Measurements from ENCODE around the gene HARBI1. TPM values are rescaled to one million over a fixed set of nuclear protein-coding genes. Genes with fewer than 3 reads are reported as not detected.

HARBI1 gene
- total and polyA plus RNA-seq, 5 experiments from 2014 or later: 5.5 to 9.4 (median 7.7) TPM

- no peaks in the 10 kb centered on the region for H3K9me3 Mint-ChIP-seq
- peaks cover 0 to 91% (median 17%) of the 10 kb centered on the region in 3 donors for H3K36me3 Mint-ChIP-seq
- H3K27me3 Mint-ChIP-seq: no peaks in the 10 kb centered on the region
- no peak overlapping the region for H3K4me3 Mint-ChIP-seq
- H3K4me1 Mint-ChIP-seq: no peaks in the 10 kb centered on the region
- H3K27ac Mint-ChIP-seq: peak overlapping the region in 2 of 10 donors; percentile 53 to 60
- no peak for ATAC-seq
- DNase-seq: no peak
- POLR2A ChIA-PET: interaction anchor here (1.2 kb wide), 1 partner anchor 23 kb away, joined by 3 read pairs; no protein-coding TSS in a partner anchor
Observed at GRCh38 chr11:46649180-46649738, 32.2 kb upstream of the HARBI1 start.

DNA sequence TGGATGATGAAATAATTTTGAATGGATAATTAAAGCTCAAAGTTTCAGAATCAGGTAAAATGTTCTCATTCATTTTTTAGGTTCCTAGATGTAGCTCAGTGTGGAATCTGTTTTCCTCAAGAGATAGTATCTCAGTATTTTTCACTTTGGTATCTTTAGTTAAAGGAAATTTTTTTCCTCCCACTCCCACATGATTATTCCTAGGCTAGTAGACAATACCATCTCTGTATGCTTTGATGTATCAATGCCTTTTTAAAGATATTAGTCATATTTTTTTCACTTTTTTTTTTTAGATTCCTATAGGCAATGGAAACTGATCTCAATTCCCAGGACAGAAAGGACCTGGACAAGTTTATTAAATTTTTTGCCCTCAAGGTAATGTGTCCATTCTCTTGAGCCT lies 27.0 kb upstream of the HARBI1 start:
- Mint-ChIP-seq H3K4me1 (peaks cover 10 to 28% (median 23%) of the 10 kb centered on the region in 4 donors), H3K27ac (peak overlapping the region in 1 of 10 donors; percentile 55), H3K4me3 (no peak overlapping the region), H3K36me3 (peaks cover 6 to 84% (median 34%) of the 10 kb centered on the region in 3 donors), H3K9me3 (peaks cover 0 to 6% (median 0%) of the 10 kb centered on the region in 9 donors), H3K27me3 (no peaks in the 10 kb centered on the region)
- ATAC-seq (no peak), DNase-seq (no peak)
- POLR2A ChIA-PET: no interaction called here

GRCh38 chr11:46643531-46643930 lies 26.5 kb upstream of the HARBI1 start:
- H3K4me3 Mint-ChIP-seq: no peak overlapping the region
- H3K36me3 Mint-ChIP-seq: peaks cover 7 to 85% (median 37%) of the 10 kb centered on the region in 3 donors
- peaks cover 0 to 6% (median 0%) of the 10 kb centered on the region in 9 donors for H3K9me3 Mint-ChIP-seq
- H3K4me1 Mint-ChIP-seq: peaks cover 10 to 31% (median 23%) of the 10 kb centered on the region in 4 donors
- peak overlapping the region in 6 of 10 donors; percentile 17 to 89 (median 67) for H3K27ac Mint-ChIP-seq
- DNase-seq: no peak
- POLR2A ChIA-PET: interaction anchor here (1.8 kb wide), 1 partner anchor 57 kb away, joined by 5 read pairs; the partner anchor contains the start of genes ARHGAP1 and ZNF408
- H3K27me3 Mint-ChIP-seq: no peaks in the 10 kb centered on the region
- no peak for ATAC-seq

- Mint-ChIP-seq H3K27ac (peak overlapping the region; percentile 67 to 91 (median 84)), H3K9me3 (peaks cover 0 to 6% (median 0%) of the 10 kb centered on the region in 9 donors), H3K27me3 (no peaks in the 10 kb centered on the region), H3K4me1 (peaks cover 12 to 33% (median 24%) of the 10 kb centered on the region in 4 donors), H3K4me3 (peak overlapping the region in 8 of 10 donors; percentile 31 to 72 (median 48)), H3K36me3 (peaks cover 11 to 81% (median 39%) of the 10 kb centered on the region in 3 donors)
- peak in 6 of 10 donors; percentile 7 to 53 (median 38) for DNase-seq
- POLR2A ChIA-PET: interaction anchor here (0.9 to 1.8 kb wide), 3 partner anchors 30 to 58 kb away, joined by 3 to 5 read pairs (median 3); partner anchors contain the start of genes ARHGAP1 and ZNF408
- peak; percentile 57 to 97 for ATAC-seq
Observed at GRCh38 chr11:46642627-46643335, 25.8 kb upstream of the HARBI1 start.

GRCh38 chr11:46641639-46642038 lies 24.6 kb upstream of the HARBI1 start:
- Mint-ChIP-seq H3K36me3 (peaks cover 11 to 76% (median 43%) of the 10 kb centered on the region in 3 donors), H3K4me3 (peak overlapping the region in 1 of 10 donors; percentile 63)

GRCh38 chr11:46640036-46640788 lies 23.2 kb upstream of the HARBI1 start:
- no peak overlapping the region for H3K4me3 Mint-ChIP-seq
- peaks cover 0 to 6% (median 0%) of the 10 kb centered on the region in 9 donors for H3K9me3 Mint-ChIP-seq
- DNase-seq (no peak), ATAC-seq (no peak)
- POLR2A ChIA-PET: interaction anchor here (1.4 kb wide), 1 partner anchor 23 kb away, joined by 6 read pairs; the partner anchor contains the start of genes ATG13 and HARBI1
- H3K36me3 Mint-ChIP-seq: peaks cover 11 to 74% (median 37%) of the 10 kb centered on the region in 3 donors
- H3K4me1 Mint-ChIP-seq: peaks cover 14 to 37% (median 28%) of the 10 kb centered on the region in 4 donors
- H3K27me3 Mint-ChIP-seq: no peaks in the 10 kb centered on the region
- peak overlapping the region in 3 of 10 donors; percentile 13 to 60 (median 52) for H3K27ac Mint-ChIP-seq

More at GRCh38 chr11:46641639-46642038, 24.6 kb upstream of the HARBI1 start:
- ATAC-seq (no peak), DNase-seq (no peak)
- peak overlapping the region in 5 of 10 donors; percentile 40 to 91 (median 81) for H3K27ac Mint-ChIP-seq
- H3K9me3 Mint-ChIP-seq: peaks cover 0 to 6% (median 0%) of the 10 kb centered on the region in 9 donors
- H3K27me3 Mint-ChIP-seq: no peaks in the 10 kb centered on the region
- POLR2A ChIA-PET: interaction anchor here (0.6 to 1.8 kb wide), 3 partner anchors 19 to 59 kb away, joined by 3 to 5 read pairs (median 4); partner anchors contain the start of genes ARHGAP1 and ZNF408
- H3K4me1 Mint-ChIP-seq: peaks cover 12 to 33% (median 24%) of the 10 kb centered on the region in 4 donors

GRCh38 chr11:46639197-46639839 lies 22.3 kb upstream of the HARBI1 start:
- DNase-seq: no peak
- peak overlapping the region in 4 of 10 donors; percentile 3 to 62 (median 56) for H3K4me3 Mint-ChIP-seq
- no peaks in the 10 kb centered on the region for H3K27me3 Mint-ChIP-seq
- no peak for ATAC-seq
- H3K27ac Mint-ChIP-seq: peak overlapping the region in 7 of 10 donors; percentile 0 to 79 (median 63)
- H3K4me1 Mint-ChIP-seq: peaks cover 14 to 37% (median 28%) of the 10 kb centered on the region in 4 donors
- POLR2A ChIA-PET: interaction anchor here (1.4 kb wide), 1 partner anchor 22 kb away, joined by 6 read pairs; the partner anchor contains the start of genes ATG13 and HARBI1
- H3K36me3 Mint-ChIP-seq: peaks cover 11 to 72% (median 37%) of the 10 kb centered on the region in 3 donors
- peaks cover 0 to 6% (median 0%) of the 10 kb centered on the region in 9 donors for H3K9me3 Mint-ChIP-seq

DNA sequence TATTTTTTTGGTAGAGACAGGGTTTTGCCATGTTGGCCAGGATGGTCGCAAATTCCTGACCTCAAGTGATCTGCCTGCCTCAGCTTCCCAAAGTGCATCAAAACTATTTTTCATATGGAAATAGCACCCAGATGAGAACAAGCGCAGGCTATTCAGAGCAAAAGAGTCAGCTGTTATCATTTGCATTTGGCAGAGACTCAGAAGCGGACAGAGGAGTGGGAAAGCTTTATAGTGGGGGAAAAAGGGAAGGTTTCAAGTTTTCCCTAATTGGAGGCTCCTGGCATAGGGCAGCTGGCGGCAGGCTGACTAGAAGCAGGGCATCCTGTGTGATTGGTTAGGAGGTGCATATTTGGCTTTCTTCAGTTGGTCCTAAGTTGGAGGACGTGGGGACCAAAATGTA lies 20.5 kb upstream of the HARBI1 start:
- Mint-ChIP-seq H3K4me3 (no peak overlapping the region), H3K9me3 (peaks cover 0 to 6% (median 0%) of the 10 kb centered on the region in 9 donors), H3K27me3 (no peaks in the 10 kb centered on the region), H3K4me1 (peaks cover 9 to 31% (median 19%) of the 10 kb centered on the region in 4 donors), H3K27ac (no peak overlapping the region), H3K36me3 (peaks cover 11 to 61% (median 25%) of the 10 kb centered on the region in 3 donors)
- no peak for ATAC-seq
- POLR2A ChIA-PET: interaction anchor here (1.1 kb wide), 1 partner anchor 20 kb away, joined by 5 read pairs; the partner anchor contains the start of genes ATG13 and HARBI1
- DNase-seq: no peak

DNA sequence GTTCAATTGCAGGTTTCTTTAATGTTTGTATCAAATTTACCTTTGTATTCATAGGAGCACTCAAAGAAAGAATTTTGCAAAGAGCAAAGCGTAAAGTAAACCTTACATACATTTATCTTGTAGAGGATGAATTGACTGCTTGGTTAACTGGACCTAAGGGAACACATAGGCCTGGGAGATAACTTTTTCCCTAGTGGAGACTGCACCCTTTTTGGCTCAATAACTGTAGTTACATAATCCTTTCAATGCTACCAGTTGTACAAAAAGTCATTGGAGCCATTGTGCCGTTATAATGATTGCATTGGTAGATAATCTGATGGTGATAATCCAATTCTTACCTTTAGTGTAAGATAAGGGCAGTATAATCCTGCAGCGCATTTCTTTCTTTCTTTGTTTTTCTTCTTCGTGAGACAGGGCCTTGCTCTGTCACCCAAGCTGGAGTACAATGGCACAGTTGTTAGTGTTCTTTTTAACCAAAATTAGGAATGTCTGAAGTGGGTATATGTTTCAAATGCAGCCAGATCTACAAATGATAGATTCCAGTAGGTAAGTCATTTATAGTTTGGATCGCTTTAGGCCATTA lies 18.6 kb upstream of the HARBI1 start:
- ATAC-seq: no peak
- Mint-ChIP-seq H3K4me3 (no peak overlapping the region), H3K4me1 (peaks cover 8 to 28% (median 18%) of the 10 kb centered on the region in 4 donors), H3K9me3 (peaks cover 0 to 5% (median 0%) of the 10 kb centered on the region in 9 donors), H3K27ac (peak overlapping the region in 1 of 10 donors; percentile 29), H3K27me3 (no peaks in the 10 kb centered on the region), H3K36me3 (peaks cover 11 to 72% (median 33%) of the 10 kb centered on the region in 3 donors)
- POLR2A ChIA-PET: no interaction called here
- DNase-seq: no peak

- H3K36me3 Mint-ChIP-seq: peaks cover 4 to 73% (median 21%) of the 10 kb centered on the region in 3 donors
- no peak for ATAC-seq
Observed at GRCh38 chr11:46633291-46634217, 16.5 kb upstream of the HARBI1 start.

More at GRCh38 chr11:46633291-46634217, 16.5 kb upstream of the HARBI1 start:
- POLR2A ChIA-PET: no interaction called here
- Mint-ChIP-seq H3K4me1 (peaks cover 3 to 22% (median 12%) of the 10 kb centered on the region in 4 donors), H3K27ac (no peak overlapping the region), H3K9me3 (no peaks in the 10 kb centered on the region), H3K27me3 (no peaks in the 10 kb centered on the region), H3K4me3 (no peak overlapping the region)
- DNase-seq: no peak

Measured in naive thymus-derived CD8-positive, alpha-beta T cell (primary cell).